ENCODE data around the gene TBCA. TPM values are rescaled to one million over a fixed set of nuclear protein-coding genes. Genes with fewer than 3 reads are reported as not detected.
A peak's percentile ranks its signal among the peaks of the same experiment; 100 is the strongest.

TBCA gene
- total and polyA plus RNA-seq, 9 of the 15 experiments (the other 6 are each of a cell fraction or from before 2014, with no cell fraction given): 164 to 661 (median 334) TPM

DNA sequence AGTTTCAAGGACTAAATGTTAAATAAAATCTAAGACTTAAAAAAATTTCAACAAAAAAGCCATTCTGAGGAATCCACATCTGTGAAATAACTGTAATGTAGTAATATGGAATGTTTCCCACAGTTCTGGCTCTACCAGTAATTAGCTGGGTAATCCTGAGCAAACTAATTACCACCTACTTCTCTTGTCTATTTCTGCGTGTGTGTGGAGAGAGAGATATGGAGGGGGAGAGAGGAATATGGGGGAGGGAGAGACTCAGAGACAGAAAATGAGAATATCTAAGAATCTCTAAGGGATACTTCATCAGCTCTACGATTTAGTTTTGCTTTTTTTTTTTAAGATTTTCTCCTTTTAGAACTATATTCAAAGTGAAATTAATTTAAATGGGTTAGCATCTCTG, 28.0 kb downstream of the TBCA start (continued):
- TF ChIP-seq NRF1 (conservative IDR thresholded peaks at IDR 0.05 in 1 of 2, IDR thresholded peaks at IDR 0.05 in 1 of 2) (no peak), TEAD4 (IDR thresholded peaks at IDR 0.05; ENCODE audit: low read length) (peak; percentile 69), TEAD4 (CRISPR knock-in tag; IDR thresholded peaks at IDR 0.05; ENCODE audit: borderline replicate concordance) (no peak), DPF2 (IDR thresholded peaks at IDR 0.05) (peak; percentile 86), NR2C1 (IDR thresholded peaks at IDR 0.05) (no peak), NR2C1 (tag; IDR thresholded peaks at IDR 0.05) (no peak), ZNF583 (CRISPR knock-in tag; IDR thresholded peaks at IDR 0.05) (no peak), CC2D1A (IDR thresholded peaks at IDR 0.05) (0 out of 2 replicates have a peak, but pooled peaks have one; percentile 37), ESRRA (IDR thresholded peaks at IDR 0.05; ENCODE audit: borderline replicate concordance, low read depth) (no peak), EGR1 (conservative IDR thresholded peaks at IDR 0.05) (peak; percentile 64), FOXM1 (IDR thresholded peaks at IDR 0.05; ENCODE audit: low read depth) (no peak), FOXM1 (CRISPR knock-in tag; IDR thresholded peaks at IDR 0.05; ENCODE audit: low read depth) (no peak), RCOR1 (IDR thresholded peaks at IDR 0.05; ENCODE audit: borderline replicate concordance in 1 of 2, low read depth in 2 of 2, low read length in 2 of 2) (peak in 1 of 2 experiments; percentile 21; a peak in 1 of 4 replicates), TCF3 (CRISPR knock-in tag; IDR thresholded peaks at IDR 0.05) (peak; percentile 36; the same call in 1 of the 2 replicates), CBFA2T2 (conservative IDR thresholded peaks at IDR 0.05) (peak; percentile 47), ARID1B (IDR thresholded peaks at IDR 0.05) (peak; percentile 79), ZNF282 (CRISPR knock-in tag; IDR thresholded peaks at IDR 0.05) (no peak), SMARCE1 (IDR thresholded peaks at IDR 0.05) (0 out of 2 replicates have a peak, but pooled peaks have one; percentile 40), CHAMP1 (IDR thresholded peaks at IDR 0.05) (0 out of 2 replicates have a peak, but pooled peaks have one; percentile 61), NBN (IDR thresholded peaks at IDR 0.05; ENCODE audit: low read depth) (0 out of 2 replicates have a peak, but pooled peaks have one; percentile 27), CXXC5 (CRISPR knock-in tag; IDR thresholded peaks at IDR 0.05) (0 out of 2 replicates have a peak, but pooled peaks have one; percentile 35), SREBF1 (IDR thresholded peaks at IDR 0.05; ENCODE audit: borderline replicate concordance, low read depth, low read length) (no peak), TRIM24 (IDR thresholded peaks at IDR 0.05) (0 out of 4 replicates have a peak, but pooled peaks of 1 of the 2 experiments have one; percentile 27), ZKSCAN8 (CRISPR knock-in tag; IDR thresholded peaks at IDR 0.05) (no peak), TAL1 (IDR thresholded peaks at IDR 0.05) (peak; percentile 44; the same call in 1 of the 2 replicates), NFATC3 (IDR thresholded peaks at IDR 0.05) (no peak), ZNF444 (CRISPR knock-in tag; IDR thresholded peaks at IDR 0.05) (0 out of 2 replicates have a peak, but pooled peaks have one; percentile 54), EP300 (IDR thresholded peaks at IDR 0.05; ENCODE audit: low read length) (peak; percentile 28; the same call in 1 of the 2 replicates), GTF2E2 (tag; IDR thresholded peaks at IDR 0.05) (no peak), CTBP1 (IDR thresholded peaks at IDR 0.05; ENCODE audit: borderline replicate concordance) (no peak)
- TF ChIP-seq, protein P1, sequence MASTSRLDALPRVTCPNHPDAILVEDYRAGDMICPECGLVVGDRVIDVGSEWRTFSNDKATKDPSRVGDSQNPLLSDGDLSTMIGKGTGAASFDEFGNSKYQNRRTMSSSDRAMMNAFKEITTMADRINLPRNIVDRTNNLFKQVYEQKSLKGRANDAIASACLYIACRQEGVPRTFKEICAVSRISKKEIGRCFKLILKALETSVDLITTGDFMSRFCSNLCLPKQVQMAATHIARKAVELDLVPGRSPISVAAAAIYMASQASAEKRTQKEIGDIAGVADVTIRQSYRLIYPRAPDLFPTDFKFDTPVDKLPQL (IDR thresholded peaks at IDR 0.05; ENCODE audit: extremely low read depth, insufficient read length): no peak
- TF ChIP-seq, protein P2, sequence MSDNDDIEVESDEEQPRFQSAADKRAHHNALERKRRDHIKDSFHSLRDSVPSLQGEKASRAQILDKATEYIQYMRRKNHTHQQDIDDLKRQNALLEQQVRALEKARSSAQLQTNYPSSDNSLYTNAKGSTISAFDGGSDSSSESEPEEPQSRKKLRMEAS (CRISPR knock-in tag; IDR thresholded peaks at IDR 0.05): no peak
